Panc1 (cell line): ENCODE measurements around the gene DDI2. TPM values are rescaled to one million over a fixed set of nuclear protein-coding genes. Genes with fewer than 3 reads are reported as not detected.

ENCODE experiments used
- ATAC-seq: fragments of 200-7000 bp; cut with Tn5 transposase; 2 replicates; pipeline ENCODE4 v1.9.1; 2020; ENCODE audit warnings: mild to moderate bottlenecking, moderate library complexity
- BruUV-seq: library from RNA; stranded (reverse); fragments of 400-500 nt; replicated peaks from 2 replicates; lab custom pipeline; 2021; lab: Mats Ljungman, UMichigan
- CTCF ChIA-PET: fragments of 300-600 bp; sonication (Branson Sonifier 250); formaldehyde crosslinking; loops from one replicate; lab custom pipeline; 2022; ENCODE audit warnings: antibody characterized with exemption; lab: Charles Lee
- POLR2A ChIA-PET: fragments of 300-600 bp; sonication (Branson Sonifier 250); formaldehyde crosslinking; loops from one replicate; lab custom pipeline; 2022; ENCODE audit warnings: antibody characterized with exemption; lab: Charles Lee
- DNase-seq: peaks from one replicate; pipeline ENCODE4 v3.0.0-alpha.2; 2010; ENCODE audit warnings: low read depth, low spot score
- H3K27ac ChIP-seq: 2 replicates; pipeline ENCODE4 v1.5.1; 2011; ENCODE audit warnings: mild to moderate bottlenecking, low read length, inconsistent platforms
- H3K27me3 ChIP-seq: fragments of 200-500 bp; sonication (Bioruptor generic); 2 replicates; pipeline ENCODE4 v1.6.0; 2014; ENCODE audit warnings: low read length, inconsistent platforms; ENCODE audit not compliant: control insufficient read depth, insufficient read depth
- H3K36me3 ChIP-seq: fragments of 200-500 bp; sonication (Bioruptor generic); 2 replicates; pipeline ENCODE4 v1.5.1; 2014; ENCODE audit warnings: inconsistent platforms, mild to moderate bottlenecking, low read length, moderate library complexity; ENCODE audit not compliant: control insufficient read depth, insufficient read depth
- H3K4me1 ChIP-seq: 2 replicates; pipeline ENCODE4 v1.5.1; 2011; ENCODE audit warnings: inconsistent platforms, mild to moderate bottlenecking, low read length, moderate library complexity; ENCODE audit not compliant: control insufficient read depth, insufficient read depth
- H3K4me3 ChIP-seq, 2 experiments: 2 replicates each; pipeline ENCODE4 v1.5.1; 2011 to 2012; ENCODE audit warnings: low read depth in 2 of 2, low read length in 2 of 2, mild to moderate bottlenecking in 2 of 2, inconsistent platforms in 1 of 2, moderate library complexity in 1 of 2
- H3K9me3 ChIP-seq: fragments of 200-500 bp; sonication (Bioruptor generic); 2 replicates; pipeline ENCODE4 v1.5.1; 2014; ENCODE audit warnings: low read depth, mild to moderate bottlenecking, inconsistent platforms, low read length, moderate library complexity; ENCODE audit not compliant: control insufficient read depth, insufficient read depth
- POLR2AphosphoS5 ChIP-seq: IDR thresholded peaks from 2 replicates; pipeline ENCODE4 v1.6.1; 2012; ENCODE audit warnings: mild to moderate bottlenecking, low read depth, low read length, moderate library complexity
- SIN3A ChIP-seq: IDR thresholded peaks from 2 replicates; pipeline ENCODE4 v1.6.1; 2012; ENCODE audit warnings: low read depth, mild to moderate bottlenecking, low read length, moderate library complexity, borderline replicate concordance; ENCODE audit not compliant: insufficient read depth
- TCF7L2 ChIP-seq: IDR thresholded peaks from 2 replicates; pipeline ENCODE4 v1.6.1; 2011; ENCODE audit warnings: mild to moderate bottlenecking, low read depth, low read length, inconsistent platforms
- in situ Hi-C: cut with HindIII; loops from 2 replicates; pipeline ENCODE4 v1.10.0; 2016; ENCODE audit warnings: low sequenced_read_pairs, low pct_unique_long_range_greater_than_20kb
- intact Hi-C: fragments of 100-400 bp; cut with micrococcal nuclease; formaldehyde crosslinking; loops from one replicate; pipeline ENCODE4 v1.10.0; 2022; ENCODE audit not compliant: unreplicated experiment
- total RNA-seq: library from RNA; stranded (reverse); gene quantifications from one replicate; pipeline ENCODE4 v1.2.1, GENCODE V29; 2021; ENCODE audit not compliant: unreplicated experiment
- TF ChIP-seq, protein P1 (sequence below), 2 experiments: IDR thresholded peaks; 2 replicates each; pipeline ENCODE4 v1.6.1; 2011 to 2012; ENCODE audit warnings: low read depth in 2 of 2, control low read depth in 1 of 2, low read length in 1 of 2, mild to moderate bottlenecking in 1 of 2, moderate library complexity in 1 of 2; ENCODE audit not compliant: insufficient read depth in 1 of 2
- TF ChIP-seq, protein P2 (sequence below): fragments of 450-650 bp; IDR thresholded peaks from 2 replicates; pipeline ENCODE4 v1.5.1; 2017; ENCODE audit warnings: mild to moderate bottlenecking

The DDI2 gene
- total RNA-seq, 1 experiment from 2014 or later: 27.7 TPM

DNA sequence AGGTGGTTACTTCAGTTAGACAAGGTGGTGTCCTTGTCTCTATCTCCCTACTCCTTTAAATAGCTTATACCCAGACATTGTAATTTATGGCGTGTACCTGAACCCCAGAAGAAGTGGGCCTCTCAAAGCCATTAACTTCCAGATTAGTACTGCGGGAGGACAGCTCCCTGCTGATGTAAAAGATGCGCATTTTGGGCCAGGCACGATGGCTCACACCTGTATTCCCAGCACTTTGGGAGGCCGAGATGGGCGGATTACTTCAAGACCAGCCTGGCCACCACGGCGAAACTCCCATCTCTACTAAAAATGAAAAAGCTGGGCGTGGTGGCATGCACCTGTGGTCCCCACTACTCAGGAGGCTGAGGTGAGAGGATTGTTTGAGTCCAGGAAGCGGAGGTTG, 51.8 kb downstream of the DDI2 start:
- H3K9me3 ChIP-seq: no peaks in the 10 kb centered on the region
- no TSS peak for BruUV-seq
- H3K27ac ChIP-seq: no peak overlapping the region
- intact Hi-C loops: no loop called here
- H3K4me1 ChIP-seq: no peaks in the 10 kb centered on the region
- in situ Hi-C loops: no loop called here
- no peaks in the 10 kb centered on the region for H3K36me3 ChIP-seq
- CTCF ChIA-PET: no interaction called here
- no peak for TF ChIP-seq TCF7L2
- TF ChIP-seq, protein P1, sequence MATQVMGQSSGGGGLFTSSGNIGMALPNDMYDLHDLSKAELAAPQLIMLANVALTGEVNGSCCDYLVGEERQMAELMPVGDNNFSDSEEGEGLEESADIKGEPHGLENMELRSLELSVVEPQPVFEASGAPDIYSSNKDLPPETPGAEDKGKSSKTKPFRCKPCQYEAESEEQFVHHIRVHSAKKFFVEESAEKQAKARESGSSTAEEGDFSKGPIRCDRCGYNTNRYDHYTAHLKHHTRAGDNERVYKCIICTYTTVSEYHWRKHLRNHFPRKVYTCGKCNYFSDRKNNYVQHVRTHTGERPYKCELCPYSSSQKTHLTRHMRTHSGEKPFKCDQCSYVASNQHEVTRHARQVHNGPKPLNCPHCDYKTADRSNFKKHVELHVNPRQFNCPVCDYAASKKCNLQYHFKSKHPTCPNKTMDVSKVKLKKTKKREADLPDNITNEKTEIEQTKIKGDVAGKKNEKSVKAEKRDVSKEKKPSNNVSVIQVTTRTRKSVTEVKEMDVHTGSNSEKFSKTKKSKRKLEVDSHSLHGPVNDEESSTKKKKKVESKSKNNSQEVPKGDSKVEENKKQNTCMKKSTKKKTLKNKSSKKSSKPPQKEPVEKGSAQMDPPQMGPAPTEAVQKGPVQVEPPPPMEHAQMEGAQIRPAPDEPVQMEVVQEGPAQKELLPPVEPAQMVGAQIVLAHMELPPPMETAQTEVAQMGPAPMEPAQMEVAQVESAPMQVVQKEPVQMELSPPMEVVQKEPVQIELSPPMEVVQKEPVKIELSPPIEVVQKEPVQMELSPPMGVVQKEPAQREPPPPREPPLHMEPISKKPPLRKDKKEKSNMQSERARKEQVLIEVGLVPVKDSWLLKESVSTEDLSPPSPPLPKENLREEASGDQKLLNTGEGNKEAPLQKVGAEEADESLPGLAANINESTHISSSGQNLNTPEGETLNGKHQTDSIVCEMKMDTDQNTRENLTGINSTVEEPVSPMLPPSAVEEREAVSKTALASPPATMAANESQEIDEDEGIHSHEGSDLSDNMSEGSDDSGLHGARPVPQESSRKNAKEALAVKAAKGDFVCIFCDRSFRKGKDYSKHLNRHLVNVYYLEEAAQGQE (IDR thresholded peaks at IDR 0.05; ENCODE audit: insufficient read depth in 1 of 2, low read depth in 2 of 2, low read length in 1 of 2): no peak
- no peak for TF ChIP-seq POLR2AphosphoS5
- TF ChIP-seq, protein P2, sequence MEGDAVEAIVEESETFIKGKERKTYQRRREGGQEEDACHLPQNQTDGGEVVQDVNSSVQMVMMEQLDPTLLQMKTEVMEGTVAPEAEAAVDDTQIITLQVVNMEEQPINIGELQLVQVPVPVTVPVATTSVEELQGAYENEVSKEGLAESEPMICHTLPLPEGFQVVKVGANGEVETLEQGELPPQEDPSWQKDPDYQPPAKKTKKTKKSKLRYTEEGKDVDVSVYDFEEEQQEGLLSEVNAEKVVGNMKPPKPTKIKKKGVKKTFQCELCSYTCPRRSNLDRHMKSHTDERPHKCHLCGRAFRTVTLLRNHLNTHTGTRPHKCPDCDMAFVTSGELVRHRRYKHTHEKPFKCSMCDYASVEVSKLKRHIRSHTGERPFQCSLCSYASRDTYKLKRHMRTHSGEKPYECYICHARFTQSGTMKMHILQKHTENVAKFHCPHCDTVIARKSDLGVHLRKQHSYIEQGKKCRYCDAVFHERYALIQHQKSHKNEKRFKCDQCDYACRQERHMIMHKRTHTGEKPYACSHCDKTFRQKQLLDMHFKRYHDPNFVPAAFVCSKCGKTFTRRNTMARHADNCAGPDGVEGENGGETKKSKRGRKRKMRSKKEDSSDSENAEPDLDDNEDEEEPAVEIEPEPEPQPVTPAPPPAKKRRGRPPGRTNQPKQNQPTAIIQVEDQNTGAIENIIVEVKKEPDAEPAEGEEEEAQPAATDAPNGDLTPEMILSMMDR: no peak
- no peak for TF ChIP-seq SIN3A
- ATAC-seq: no peak
- no peaks in the 10 kb centered on the region for H3K27me3 ChIP-seq
- DNase-seq: no peak
- POLR2A ChIA-PET: no interaction called here
- H3K4me3 ChIP-seq: no peak overlapping the region

DNA sequence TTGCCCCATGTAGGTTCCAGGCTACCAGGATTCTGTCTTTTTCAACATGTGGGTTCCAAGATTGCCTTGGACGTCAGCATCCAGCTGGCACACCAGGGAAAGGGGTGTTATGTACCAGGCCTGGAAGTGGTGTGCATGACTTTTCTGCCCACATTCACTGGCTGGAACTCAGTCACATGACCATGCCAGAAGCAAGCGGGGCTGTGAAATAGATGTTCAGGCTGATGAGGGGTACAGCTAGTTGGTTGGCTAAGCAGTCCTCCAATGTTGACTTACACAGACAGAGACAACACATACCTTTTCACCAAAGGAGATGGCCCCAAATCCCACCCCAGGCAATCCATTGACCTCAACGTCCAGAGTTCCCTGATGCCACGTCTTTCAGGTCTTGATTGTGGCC, 52.6 kb downstream of the DDI2 start:
- intact Hi-C loops (no loop called here), in situ Hi-C loops (no loop called here)
- DNase-seq: no peak
- CTCF ChIA-PET: no interaction called here
- H3K4me3 ChIP-seq: no peak overlapping the region
- H3K36me3 ChIP-seq: no peaks in the 10 kb centered on the region
- no peaks in the 10 kb centered on the region for H3K4me1 ChIP-seq
- POLR2A ChIA-PET: no interaction called here
- no peak for ATAC-seq
- no TSS peak for BruUV-seq
- TF ChIP-seq, protein P2: no peak
- TF ChIP-seq, protein P1 (IDR thresholded peaks at IDR 0.05; ENCODE audit: insufficient read depth in 1 of 2, low read depth in 2 of 2, low read length in 1 of 2): no peak
- TF ChIP-seq POLR2AphosphoS5 (no peak), TCF7L2 (no peak), SIN3A (no peak)
- no peaks in the 10 kb centered on the region for H3K9me3 ChIP-seq
- no peaks in the 10 kb centered on the region for H3K27me3 ChIP-seq
- no peak overlapping the region for H3K27ac ChIP-seq
